SK-N-SH treated with all-trans-retinoic acid at 6 μM for 48 hours (cell line): ENCODE results near the gene BPHL.
"Not testable (repeated sequence)": the region's sequence is repeated elsewhere in the genome, so short reads cannot be mapped to it uniquely, and the experiment has no call there.

Experiments
- ATAC-seq: fragments of 200-7000 bp; cut with Tn5 transposase; 3 replicates; pipeline ENCODE4 v1.9.1; 2020; ENCODE audit warnings: mild to moderate bottlenecking, moderate library complexity
- BACH2 ChIP-seq: fragments of 250-450 bp; sonication (Bioruptor Pico); IDR thresholded peaks from 2 replicates; pipeline ENCODE4 v1.9.0; 2021; ENCODE audit warnings: mild to moderate bottlenecking, borderline replicate concordance
- CSDC2 ChIP-seq: fragments of 250-450 bp; sonication (Bioruptor Pico); IDR thresholded peaks from 2 replicates; pipeline ENCODE4 v1.5.0; 2020; ENCODE audit warnings: mild to moderate bottlenecking, moderate library complexity
- ISL1 ChIP-seq: fragments of 250-450 bp; sonication (Bioruptor Pico); IDR thresholded peaks from 2 replicates; pipeline ENCODE4 v2.1.2; 2022; ENCODE audit warnings: mild to moderate bottlenecking, moderate library complexity
- PATZ1 ChIP-seq: fragments of 250-450 bp; sonication (Bioruptor Pico); IDR thresholded peaks from 2 replicates; pipeline ENCODE4 v1.8.0; 2020; ENCODE audit warnings: mild to moderate bottlenecking, moderate library complexity, borderline replicate concordance
- PPARA ChIP-seq: fragments of 250-450 bp; sonication (Bioruptor Pico); IDR thresholded peaks from 2 replicates; pipeline ENCODE4 v1.5.0; 2020; ENCODE audit warnings: mild to moderate bottlenecking, borderline replicate concordance
- RARB ChIP-seq: fragments of 250-450 bp; sonication (Bioruptor Pico); IDR thresholded peaks from 2 replicates; pipeline ENCODE4 v1.8.0; 2021; ENCODE audit warnings: mild to moderate bottlenecking, moderate library complexity
- TCF4 ChIP-seq: fragments of 250-450 bp; sonication (Bioruptor Pico); IDR thresholded peaks from 2 replicates; pipeline ENCODE4 v1.8.0; 2021; ENCODE audit warnings: mild to moderate bottlenecking, moderate library complexity, borderline replicate concordance
- TOX ChIP-seq: fragments of 250-450 bp; sonication (Bioruptor Pico); IDR thresholded peaks from 2 replicates; pipeline ENCODE4 v1.8.0; 2021; ENCODE audit warnings: mild to moderate bottlenecking, moderate library complexity, borderline replicate concordance
- TSHZ2 ChIP-seq: fragments of 250-450 bp; sonication (Bioruptor Pico); IDR thresholded peaks from 2 replicates; pipeline ENCODE4 v1.5.0; 2020; ENCODE audit warnings: mild to moderate bottlenecking, moderate library complexity
- ZC3H10 ChIP-seq: fragments of 250-450 bp; sonication (Bioruptor Pico); IDR thresholded peaks from 2 replicates; pipeline ENCODE4 v1.5.1; 2021; ENCODE audit warnings: mild to moderate bottlenecking, moderate library complexity
- ZNF70 ChIP-seq: fragments of 450-650 bp; formaldehyde crosslinking; IDR thresholded peaks from 2 replicates; pipeline ENCODE4 v1.5.0; 2020; ENCODE audit warnings: mild to moderate bottlenecking, moderate library complexity
- ZNF8 ChIP-seq: fragments of 450-650 bp; formaldehyde crosslinking; IDR thresholded peaks from 2 replicates; pipeline ENCODE4 v1.5.0; 2020; ENCODE audit warnings: mild to moderate bottlenecking, moderate library complexity

BPHL gene

GRCh38 chr6:3164388-3164787, 45.9 kb downstream of the BPHL start (continued):
- no peak for TF ChIP-seq TSHZ2 (CRISPR knock-in tag)
- no peak for TF ChIP-seq TCF4
- TF ChIP-seq BACH2 = no peak

- no peak; the same call in 2 of the 3 replicates for ATAC-seq
- TF ChIP-seq ZC3H10 (no peak), TOX (CRISPR knock-in tag) (no peak), RARB (CRISPR knock-in tag) (no peak), CSDC2 (CRISPR knock-in tag) (no peak), ZNF8 (no peak), ISL1 (CRISPR knock-in tag) (no peak), PATZ1 (CRISPR knock-in tag) (no peak), ZNF70 (no peak), BACH2 (no peak), PPARA (CRISPR knock-in tag) (no peak)
- TF ChIP-seq, all 23 proteins: peak for 0
Observed at GRCh38 chr6:3165631-3166534, 47.4 kb downstream of the BPHL start.

GRCh38 chr6:3166535-3167225, 48.2 kb downstream of the BPHL start:
- ATAC-seq = not testable (repeated sequence)

GRCh38 chr6:3168046-3168445, 49.5 kb downstream of the BPHL start:
- ATAC-seq = not testable (repeated sequence)

- ATAC-seq = not testable (repeated sequence)
Observed at GRCh38 chr6:3170676-3171075, 52.2 kb downstream of the BPHL start.

- not testable (repeated sequence) for ATAC-seq
Observed at GRCh38 chr6:3171313-3172175, 53.0 kb downstream of the BPHL start.

GRCh38 chr6:3172789-3173188, 54.3 kb downstream of the BPHL start:
- not testable (repeated sequence) for ATAC-seq

GRCh38 chr6:3173636-3174089, 55.2 kb downstream of the BPHL start:
- not testable (repeated sequence) for ATAC-seq
